Left cardiac atrium (tissue), 2 donors: ENCODE results near the gene SET. TPM values are rescaled to one million over a fixed set of nuclear protein-coding genes. Genes with fewer than 3 reads are reported as not detected.

Experiments
- total RNA-seq, 2 donors: library from RNA; stranded (reverse); fragmentation: NEBNext Ultra II Directional; extraction: Animal tissue kit (Norgen Biotek cat#: 25700); gene quantifications; one replicate each; pipeline ENCODE4 v1.2.1, GENCODE V29; 2021
- donor health status: DM: no; HTN: yes; CAD: no; lungs with severe emphysema.
- donor health status: DM: yes; HTN: yes; CAD: no.

Gene SET
- total RNA-seq, 2 donors from 2014 or later: 158 to 191 TPM

Other genes with a start within 250 kb of the SET start
- gene ODF2, start 233.2 kb upstream of the SET start, total RNA-seq: 10 to 100 TPM; 12.6 to 19.1 TPM
- 10 to 100 TPM; 15.5 to 19.1 TPM for gene GLE1, start 184.5 kb upstream of the SET start, total RNA-seq
- gene SPTAN1, start 136.6 kb upstream of the SET start, total RNA-seq: 100 to 1,000 TPM; 277 to 336 TPM
- 10 to 100 TPM; 12.8 to 20.3 TPM for gene DYNC2I2, start 32.4 kb upstream of the SET start, total RNA-seq
- 10 to 100 TPM in 1 of 2 donors, 1 to 10 TPM in 1; 6.2 to 11.2 TPM for gene PKN3, start 13.3 kb downstream of the SET start, total RNA-seq
- gene ZDHHC12, start 34.9 kb downstream of the SET start, total RNA-seq: 10 to 100 TPM in 1 of 2 donors, 1 to 10 TPM in 1; 8.3 to 13.8 TPM
- 10 to 100 TPM; 36.6 to 37.0 TPM for gene ZER1, start 82.7 kb downstream of the SET start, total RNA-seq
- 10 to 100 TPM; 15.7 to 16.9 TPM for gene TBC1D13, start 98.0 kb downstream of the SET start, total RNA-seq
- gene ENDOG, start 129.3 kb downstream of the SET start, total RNA-seq: 10 to 100 TPM; 58.5 to 61.8 TPM
- gene SPOUT1, start 140.6 kb downstream of the SET start, total RNA-seq: 10 to 100 TPM; 18.5 to 20.9 TPM
- 10 to 100 TPM; 10.4 to 10.8 TPM for gene KYAT1, start 192.7 kb downstream of the SET start, total RNA-seq
- gene LRRC8A, start 192.9 kb downstream of the SET start, total RNA-seq: 10 to 100 TPM; 23.7 to 47.8 TPM
- 10 to 100 TPM; 21.4 to 28.2 TPM for gene PHYHD1, start 231.8 kb downstream of the SET start, total RNA-seq